Ecto neural progenitor cell (in vitro differentiated cells): ENCODE data around the gene PDE1A.

Source experiments
- DNase-seq: peaks from one replicate; pipeline ENCODE4 v3.0.0-alpha.2; 2018; ENCODE audit warnings: low spot score

Gene PDE1A

GRCh38 chr2:182128821-182129707 is 297.8 kb downstream of the PDE1A start:
- DNase-seq, result no peak

GRCh38 chr2:182117196-182117595 is 309.6 kb downstream of the PDE1A start:
- DNase-seq, result no peak

DNA sequence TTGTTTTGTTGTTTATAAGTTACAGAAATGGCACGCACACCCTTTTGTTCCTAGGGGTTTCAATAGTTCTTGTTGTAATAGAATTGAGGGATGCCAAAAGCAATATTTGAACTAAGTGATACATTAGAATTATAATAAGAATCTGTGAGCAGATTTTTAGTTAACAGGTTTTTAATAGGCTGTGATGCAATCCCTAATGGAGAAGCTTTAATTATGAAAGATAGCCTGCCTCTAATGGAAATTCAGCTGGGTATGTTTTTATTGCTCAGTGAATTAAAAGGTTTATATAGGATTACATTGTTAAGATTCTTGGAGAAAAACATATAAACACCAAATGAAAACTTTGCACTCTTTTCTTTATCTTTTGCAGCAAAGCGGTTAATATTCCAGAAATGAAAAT is 310.1 kb downstream of the PDE1A start:
- no peak for DNase-seq

- DNase-seq, result no peak
Observed at GRCh38 chr2:182115258-182115657, 311.6 kb downstream of the PDE1A start.

DNA sequence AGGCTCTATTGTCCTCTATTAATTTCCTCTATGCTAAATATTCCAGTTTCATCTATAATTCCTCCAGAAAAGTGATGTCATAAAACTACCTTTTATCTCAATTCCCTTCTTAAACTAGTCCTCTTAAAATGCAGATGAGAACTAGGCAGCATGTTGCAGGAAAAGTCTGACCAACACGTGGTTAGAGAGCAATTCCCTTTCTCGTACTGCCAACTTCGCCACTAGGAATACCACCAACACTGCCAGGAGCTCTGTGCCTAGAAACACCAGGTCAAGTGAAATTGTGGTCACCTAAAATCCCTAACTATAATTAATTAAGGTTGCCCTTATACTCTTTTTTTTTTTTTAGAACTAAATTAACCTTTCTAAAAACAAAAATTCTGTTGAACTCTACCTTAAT is 313.5 kb downstream of the PDE1A start:
- DNase-seq, result no peak

DNA sequence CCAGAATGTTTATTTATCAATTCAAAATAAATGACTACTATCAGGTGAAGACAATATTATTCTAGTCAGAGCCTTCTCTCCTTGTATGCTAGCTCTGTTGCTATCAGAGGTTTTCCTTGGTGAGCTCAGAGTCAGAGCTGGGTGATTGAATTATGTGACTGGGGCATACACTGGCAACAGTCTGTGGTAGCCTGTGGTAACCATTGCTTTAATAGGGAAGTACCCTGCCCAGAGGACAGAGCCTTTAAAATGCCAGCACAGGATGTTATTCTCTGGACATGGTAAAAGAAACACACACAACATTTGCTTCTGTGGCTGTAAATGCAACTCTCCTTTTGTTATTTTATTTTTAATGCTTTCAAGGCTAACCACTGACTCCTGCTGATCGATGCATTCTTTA is 316.5 kb downstream of the PDE1A start:
- DNase-seq, result no peak

GRCh38 chr2:182103526-182103925 is 323.3 kb downstream of the PDE1A start:
- DNase-seq, result no peak

DNA sequence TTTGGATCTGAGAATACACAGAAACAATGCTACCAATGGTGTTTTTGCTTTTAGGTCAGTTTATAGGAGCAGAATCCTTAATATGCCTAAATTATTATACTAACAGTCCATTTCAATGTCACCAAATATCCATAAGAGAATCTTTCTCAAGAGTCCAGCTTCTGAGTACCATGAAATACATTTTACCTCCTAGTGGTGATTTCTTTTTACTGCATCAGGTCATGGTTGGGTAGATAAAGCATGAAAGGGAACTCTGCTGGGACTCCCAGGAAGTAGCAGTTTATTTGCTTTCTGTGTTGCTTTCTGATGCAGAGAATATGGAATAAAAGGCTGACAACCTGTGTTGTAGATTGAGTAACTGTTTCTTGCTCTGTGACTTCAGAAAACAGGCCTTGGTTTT is 325.6 kb downstream of the PDE1A start:
- DNase-seq, result no peak

- no peak for DNase-seq
Observed at GRCh38 chr2:182098648-182099047, 328.2 kb downstream of the PDE1A start.

GRCh38 chr2:182097571-182098164 is 329.2 kb downstream of the PDE1A start:
- DNase-seq, result no peak

GRCh38 chr2:182090486-182090885 is 336.4 kb downstream of the PDE1A start:
- no peak for DNase-seq
